ENCODE data around the gene TMEM169. TPM values are rescaled to one million over a fixed set of nuclear protein-coding genes. Genes with fewer than 3 reads are reported as not detected.

TMEM169 gene
- total RNA-seq, 6 experiments from 2014 or later: 0.29 to 2.7 (median 1.0) TPM

- peak overlapping the region; percentile 6 to 58 (median 34) for H3K27ac ChIP-seq
- no peaks in the 10 kb centered on the region for H3K27me3 ChIP-seq
- WGBS (ENCODE audit: insufficient coverage, low coverage, low lambda C conversion rate, missing lambda C conversion rate): 30% methylated on average over 3 of the region's 3 CpGs
- peaks cover 0 to 36% (median 16%) of the 10 kb centered on the region in 4 donors for H3K4me1 ChIP-seq
- no peak overlapping the region for H3K4me3 ChIP-seq
- peaks cover 0 to 29% (median 4%) of the 10 kb centered on the region in 4 donors for H3K36me3 ChIP-seq
- no peak for ATAC-seq
- TF ChIP-seq CTCF (IDR thresholded peaks at IDR 0.05): no peak
- no peak for TF ChIP-seq POLR2A (IDR thresholded peaks at IDR 0.05)
- DNase-seq: no peak
- intact Hi-C loops (cut with DNase I): no loop called here
- H3K9me3 ChIP-seq: no peaks in the 10 kb centered on the region
Measured at GRCh38 chr2:216056739-216057138, 25.0 kb upstream of the TMEM169 start.

- no peaks in the 10 kb centered on the region for H3K9me3 ChIP-seq
Measured at GRCh38 chr2:216057688-216058193, 24.0 kb upstream of the TMEM169 start.

GRCh38 chr2:216059233-216059834 lies 22.4 kb upstream of the TMEM169 start:
- intact Hi-C loops (cut with DNase I): no loop called here
- Histone ChIP-seq H3K4me3 (no peak overlapping the region), H3K36me3 (peaks cover 0 to 50% (median 9%) of the 10 kb centered on the region in 4 donors), H3K27me3 (no peaks in the 10 kb centered on the region), H3K9me3 (no peaks in the 10 kb centered on the region), H3K27ac (no peak overlapping the region), H3K4me1 (peaks cover 0 to 32% (median 13%) of the 10 kb centered on the region in 4 donors)
- DNase-seq (no peak), ATAC-seq (no peak)
- WGBS (ENCODE audit: insufficient coverage, low coverage, low lambda C conversion rate, missing lambda C conversion rate): 86% methylated on average over 5 of the region's 5 CpGs
- TF ChIP-seq POLR2A (IDR thresholded peaks at IDR 0.05): no peak
- peak; percentile 5 to 19 (median 16) for TF ChIP-seq CTCF (IDR thresholded peaks at IDR 0.05)

More at GRCh38 chr2:216057688-216058193, 24.0 kb upstream of the TMEM169 start:
- intact Hi-C loops (cut with DNase I): no loop called here
- ATAC-seq (peak; percentile 89 to 96 (median 92)), DNase-seq (peak in 2 of 3 donors; percentile 31 to 74)
- WGBS (ENCODE audit: insufficient coverage, low coverage, low lambda C conversion rate, missing lambda C conversion rate): 16% methylated on average over 7 of the region's 7 CpGs
- Histone ChIP-seq H3K4me1 (peaks cover 0 to 36% (median 16%) of the 10 kb centered on the region in 4 donors), H3K27ac (peak overlapping the region; percentile 12 to 58 (median 34)), H3K4me3 (peak overlapping the region in 1 of 3 donors; percentile 14), H3K36me3 (peaks cover 0 to 34% (median 4%) of the 10 kb centered on the region in 4 donors), H3K27me3 (no peaks in the 10 kb centered on the region)
- TF ChIP-seq CTCF (IDR thresholded peaks at IDR 0.05): no peak
- peak; percentile 42 for TF ChIP-seq POLR2A (IDR thresholded peaks at IDR 0.05)

DNA sequence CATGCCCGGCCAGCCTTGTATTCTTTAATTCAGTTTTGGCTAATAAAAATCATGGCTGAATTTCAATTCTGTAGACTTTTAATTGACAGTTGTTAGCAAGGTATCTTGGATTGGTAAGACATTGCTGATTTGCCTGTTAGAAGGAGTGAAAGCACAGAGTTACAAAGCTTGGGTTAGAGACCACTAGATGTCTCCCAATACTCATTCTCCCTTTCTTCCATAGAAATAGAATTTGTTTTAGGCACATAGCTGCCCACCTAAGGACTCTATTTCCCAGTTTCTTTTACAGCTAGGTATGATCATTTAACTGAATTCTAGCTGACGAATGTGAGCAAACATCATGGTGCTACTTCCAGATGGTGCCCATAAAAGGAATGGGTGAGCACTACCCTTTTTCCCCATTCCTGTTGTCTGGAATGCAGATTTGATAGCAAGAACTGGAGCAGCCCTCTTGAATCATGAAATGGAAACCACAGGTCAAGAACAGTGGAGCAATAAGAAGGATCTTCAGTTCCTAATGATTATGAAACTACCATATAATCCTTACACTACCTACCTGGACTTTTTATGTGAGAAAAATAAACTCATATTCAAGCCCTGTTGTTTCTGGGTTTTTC lies 17.6 kb upstream of the TMEM169 start:
- H3K4me1 ChIP-seq: peaks cover 0 to 47% (median 15%) of the 10 kb centered on the region in 4 donors
- ATAC-seq: peak in 1 of 4 donors; percentile 12
- no peaks in the 10 kb centered on the region for H3K27me3 ChIP-seq
- intact Hi-C loops (cut with DNase I): no loop called here
- no peak overlapping the region for H3K27ac ChIP-seq
- 90% methylated on average over 1 of the region's 2 CpGs for WGBS (ENCODE audit: insufficient coverage, low coverage, low lambda C conversion rate, missing lambda C conversion rate)
- DNase-seq: no peak
- H3K4me3 ChIP-seq: no peak overlapping the region
- TF ChIP-seq CTCF (IDR thresholded peaks at IDR 0.05) (peak in 1 of 4 donors; percentile 14), POLR2A (IDR thresholded peaks at IDR 0.05) (no peak)
- H3K9me3 ChIP-seq: no peaks in the 10 kb centered on the region
- peaks cover 0 to 60% (median 17%) of the 10 kb centered on the region in 4 donors for H3K36me3 ChIP-seq

Measured in right lobe of liver (tissue), 6 donors.